ENCODE data around the gene SLC25A12.

DNA sequence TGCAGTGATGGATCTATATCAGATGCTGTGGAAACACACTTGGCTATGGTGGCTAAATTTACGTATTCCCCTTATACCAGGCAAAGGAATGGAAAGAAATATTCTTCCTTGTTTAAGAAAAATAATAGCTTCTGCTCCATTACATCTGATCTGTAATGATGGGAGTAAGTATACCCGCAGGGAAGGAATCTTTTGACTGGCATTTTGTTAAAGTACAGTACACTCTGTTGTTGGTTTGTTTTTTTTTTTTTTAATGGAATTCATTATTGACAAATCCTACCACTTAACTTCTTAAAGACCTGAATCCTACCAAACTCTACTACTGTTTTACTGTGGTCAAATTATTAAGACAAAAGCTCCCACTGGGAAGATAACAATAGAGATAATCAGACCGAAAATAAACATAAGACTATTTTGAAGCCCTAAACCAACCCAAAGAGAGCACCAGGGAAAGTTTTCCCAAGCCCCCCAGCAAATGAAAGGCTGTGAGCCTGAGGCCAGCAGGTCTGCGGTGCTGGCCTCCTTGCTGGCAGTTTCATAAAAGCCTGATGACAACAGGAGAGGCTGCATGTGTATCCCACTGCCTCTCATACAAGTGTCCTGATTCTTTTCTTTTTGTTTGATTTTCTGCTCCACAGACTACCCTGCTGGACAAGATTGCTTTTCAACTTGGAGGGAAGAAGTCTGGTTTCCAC, 101.0 kb downstream of the SLC25A12 start:
- TF ChIP-seq, protein P1, sequence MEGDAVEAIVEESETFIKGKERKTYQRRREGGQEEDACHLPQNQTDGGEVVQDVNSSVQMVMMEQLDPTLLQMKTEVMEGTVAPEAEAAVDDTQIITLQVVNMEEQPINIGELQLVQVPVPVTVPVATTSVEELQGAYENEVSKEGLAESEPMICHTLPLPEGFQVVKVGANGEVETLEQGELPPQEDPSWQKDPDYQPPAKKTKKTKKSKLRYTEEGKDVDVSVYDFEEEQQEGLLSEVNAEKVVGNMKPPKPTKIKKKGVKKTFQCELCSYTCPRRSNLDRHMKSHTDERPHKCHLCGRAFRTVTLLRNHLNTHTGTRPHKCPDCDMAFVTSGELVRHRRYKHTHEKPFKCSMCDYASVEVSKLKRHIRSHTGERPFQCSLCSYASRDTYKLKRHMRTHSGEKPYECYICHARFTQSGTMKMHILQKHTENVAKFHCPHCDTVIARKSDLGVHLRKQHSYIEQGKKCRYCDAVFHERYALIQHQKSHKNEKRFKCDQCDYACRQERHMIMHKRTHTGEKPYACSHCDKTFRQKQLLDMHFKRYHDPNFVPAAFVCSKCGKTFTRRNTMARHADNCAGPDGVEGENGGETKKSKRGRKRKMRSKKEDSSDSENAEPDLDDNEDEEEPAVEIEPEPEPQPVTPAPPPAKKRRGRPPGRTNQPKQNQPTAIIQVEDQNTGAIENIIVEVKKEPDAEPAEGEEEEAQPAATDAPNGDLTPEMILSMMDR (conservative IDR thresholded peaks at IDR 0.05 in 1 of 2, IDR thresholded peaks at IDR 0.05 in 1 of 2; ENCODE audit: extremely low read depth in 1 of 2, insufficient read depth in 1 of 2, low read depth in 1 of 2, low read length in 2 of 2), result no peak
- TF ChIP-seq EZH2 (IDR thresholded peaks at IDR 0.05; ENCODE audit: borderline replicate concordance, low read length), result no peak

All from mammary epithelial cell (primary cell).